ENCODE data around the gene CIDEA. TPM values are rescaled to one million over a fixed set of nuclear protein-coding genes. Genes with fewer than 3 reads are reported as not detected.

The CIDEA gene
- total and polyA plus RNA-seq, 9 of the 15 experiments (the other 6 are each of a cell fraction or from before 2014, with no cell fraction given): not detected

- no peak; the same call in 1 of the 2 replicates for TF ChIP-seq HMGXB4 (CRISPR knock-in tag; IDR thresholded peaks at IDR 0.05)
- TF ChIP-seq HDAC1 (IDR thresholded peaks at IDR 0.05): peak in 1 of 2 experiments; percentile 82; a peak in 2 of 4 replicates
- peak; percentile 75 for TF ChIP-seq ATF7 (IDR thresholded peaks at IDR 0.05)
- TF ChIP-seq E2F5 (CRISPR knock-in tag; IDR thresholded peaks at IDR 0.05): no peak
- no peak for TF ChIP-seq SRSF7 (optimal IDR thresholded peaks at IDR 0.05; ENCODE audit: low read depth, low read length)
- TF ChIP-seq CSDE1 (IDR thresholded peaks at IDR 0.05): no peak
- no peak for TF ChIP-seq PHTF2 (CRISPR knock-in tag; IDR thresholded peaks at IDR 0.05)
- no peak for TF ChIP-seq MCM2 (IDR thresholded peaks at IDR 0.05; ENCODE audit: low read depth)
- peak; percentile 69; the same call in 1 of the 2 replicates for TF ChIP-seq MTA3 (IDR thresholded peaks at IDR 0.05; ENCODE audit: borderline replicate concordance)
- TF ChIP-seq U2AF1 (optimal IDR thresholded peaks at IDR 0.05; ENCODE audit: low read depth, low read length): no peak
- TF ChIP-seq KAT8 (IDR thresholded peaks at IDR 0.05; ENCODE audit: low read depth): no peak
- no peak for TF ChIP-seq HCFC1 (IDR thresholded peaks at IDR 0.05; ENCODE audit: low read depth, low read length)
- TF ChIP-seq ZNF592 (IDR thresholded peaks at IDR 0.05): peak; percentile 62
- no peak for TF ChIP-seq SMARCB1 (IDR thresholded peaks at IDR 0.05; ENCODE audit: insufficient read length, low read depth)
- peak; percentile 48 for TF ChIP-seq ZNF395 (CRISPR knock-in tag; IDR thresholded peaks at IDR 0.05)
- TF ChIP-seq CBX5 (IDR thresholded peaks at IDR 0.05; ENCODE audit: borderline replicate concordance, low read depth): no peak
- TF ChIP-seq TCF15 (CRISPR knock-in tag; IDR thresholded peaks at IDR 0.05): no peak
- TF ChIP-seq RUNX1 (IDR thresholded peaks at IDR 0.05; ENCODE audit: low read depth): no peak
- no peak for TF ChIP-seq ZFP30 (CRISPR knock-in tag; IDR thresholded peaks at IDR 0.05; ENCODE audit: borderline replicate concordance)
- TF ChIP-seq CTBP1 (IDR thresholded peaks at IDR 0.05; ENCODE audit: borderline replicate concordance): peak; percentile 72; the same call in 1 of the 2 replicates
- TF ChIP-seq MTF1 (CRISPR knock-in tag; IDR thresholded peaks at IDR 0.05; ENCODE audit: borderline replicate concordance): no peak
Observed at GRCh38 chr18:12308386-12309100, 54.4 kb downstream of the CIDEA start (continued).

Measured in K562 (cell line).